HCT116 (cell line): Measurements from ENCODE around the gene CA12. TPM values are rescaled to one million over a fixed set of nuclear protein-coding genes. Genes with fewer than 3 reads are reported as not detected.

ENCODE experiments used
- ATAC-seq: fragments of 200-7000 bp; cut with Tn5 transposase; 2 replicates; pipeline ENCODE4 v1.9.1; 2020; ENCODE audit warnings: mild to moderate bottlenecking, moderate library complexity
- BruUV-seq: library from RNA; stranded (reverse); fragments of 400-500 nt; replicated peaks from 2 replicates; lab custom pipeline; 2021; lab: Mats Ljungman, UMichigan
- CTCF ChIA-PET: fragments of 300-600 bp; sonication (Branson Sonifier 250); formaldehyde crosslinking; loops from one replicate; lab custom pipeline; 2021; ENCODE audit warnings: antibody characterized with exemption; lab: Charles Lee
- POLR2A ChIA-PET: fragments of 300-600, 350-600 bp; sonication (Branson Sonifier 250); formaldehyde crosslinking; loops from one replicate; lab custom pipeline; 2021; ENCODE audit warnings: antibody characterized with exemption; lab: Charles Lee
- RAD21 ChIA-PET, 2 experiments: fragments of 300-600 bp; sonication (Branson Sonifier 250); formaldehyde crosslinking; loops; one replicate each; lab custom pipeline; 2023; ENCODE audit warnings: low total read pairs in 2 of 2; ENCODE audit not compliant: uncharacterized antibody in 2 of 2, unreplicated experiment in 2 of 2, low non-redundant PET in 1 of 2; lab: Charles Lee
- DNase-seq: peaks from one replicate; pipeline ENCODE4 v3.0.0-alpha.2; 2010; ENCODE audit warnings: low read depth, low spot score
- H2AFZ ChIP-seq: fragments of 200-600 bp; shearing (Covaris generic), sonication (generic); 2 replicates; pipeline ENCODE4 v1.6.1; 2017; ENCODE audit warnings: low read depth, mixed run types, mixed read lengths, antibody characterized with exemption, low read length; ENCODE audit not compliant: poor library complexity, severe bottlenecking
- H3K27ac ChIP-seq: 2 replicates; pipeline ENCODE4 v1.5.1; 2012; ENCODE audit warnings: low read depth, low read length
- H3K27me3 ChIP-seq: fragments of 200-600 bp; sonication (generic); 2 replicates; pipeline ENCODE4 v1.6.1; 2016; ENCODE audit warnings: mixed run types, low read length, mixed read lengths; ENCODE audit not compliant: insufficient read depth
- H3K36me3 ChIP-seq, 2 experiments: fragments of 200-500 bp in 1 of 2; fragments of 200-600 bp in 1 of 2; sonication (Bioruptor generic) in 1 of 2; sonication (generic) in 1 of 2; 2 replicates each; pipeline versions ENCODE4 v1.5.1 to v1.6.1; 2014 to 2016; ENCODE audit warnings: low read length in 2 of 2, inconsistent platforms in 1 of 2, mixed read lengths in 1 of 2, mixed run types in 1 of 2; ENCODE audit not compliant: insufficient read depth in 2 of 2, control insufficient read depth in 1 of 2
- H3K4me1 ChIP-seq, 2 experiments: fragments of 200-600 bp in 1 of 2; sonication (generic) in 1 of 2; 2 replicates each; pipeline versions ENCODE4 v1.5.1 to v1.6.1; 2012 to 2017; ENCODE audit warnings: low read length in 2 of 2, inconsistent platforms in 1 of 2, mild to moderate bottlenecking in 1 of 2, mixed read lengths in 1 of 2, mixed run types in 1 of 2, moderate library complexity in 1 of 2; ENCODE audit not compliant: insufficient read depth in 2 of 2, control insufficient read depth in 1 of 2
- H3K4me2 ChIP-seq: fragments of 200-600 bp; sonication (generic); 2 replicates; pipeline ENCODE4 v1.6.1; 2017; ENCODE audit warnings: mixed run types, low read length, mixed read lengths
- H3K4me3 ChIP-seq, 2 experiments: fragments of 200-600 bp in 1 of 2; sonication (generic) in 1 of 2; replicated peaks in 1 of 2; 2 replicates each; pipeline ENCODE4 v1.5.1; 2011 to 2016; ENCODE audit warnings: low read length in 2 of 2, control low read depth in 1 of 2, low read depth in 1 of 2, mild to moderate bottlenecking in 1 of 2, mixed read lengths in 1 of 2, mixed run types in 1 of 2
- H3K79me2 ChIP-seq: fragments of 200-600 bp; sonication (generic); 2 replicates; pipeline ENCODE4 v1.6.1; 2017; ENCODE audit warnings: mild to moderate bottlenecking, mixed run types, low read length, moderate library complexity, mixed read lengths; ENCODE audit not compliant: insufficient read depth
- H3K9ac ChIP-seq: fragments of 200-600 bp; sonication (generic); 2 replicates; pipeline ENCODE4 v1.6.1; 2016; ENCODE audit warnings: low read length, mixed read lengths
- H3K9me2 ChIP-seq: fragments of 200-600 bp; sonication (generic), shearing (Covaris generic); 2 replicates; pipeline ENCODE4 v1.6.1; 2017; ENCODE audit warnings: mixed run types, mild to moderate bottlenecking, moderate library complexity; ENCODE audit not compliant: insufficient read depth
- H3K9me3 ChIP-seq, 2 experiments: fragments of 200-500 bp in 1 of 2; fragments of 200-600 bp in 1 of 2; sonication (Bioruptor generic) in 1 of 2; sonication (generic) in 1 of 2; 2 replicates each; pipeline ENCODE4 v1.6.1; 2014 to 2017; ENCODE audit warnings: low read length in 2 of 2, mixed read lengths in 2 of 2, inconsistent platforms in 1 of 2, low read depth in 1 of 2, mild to moderate bottlenecking in 1 of 2, mixed run types in 1 of 2, moderate library complexity in 1 of 2; ENCODE audit not compliant: control insufficient read depth in 1 of 2, insufficient read depth in 1 of 2
- H4K20me1 ChIP-seq: fragments of 200-600 bp; sonication (generic), shearing (Covaris generic); 2 replicates; pipeline ENCODE4 v1.6.1; 2017; ENCODE audit warnings: mixed run types, mild to moderate bottlenecking, moderate library complexity; ENCODE audit not compliant: insufficient read depth
- ATF3 ChIP-seq: IDR thresholded peaks from 2 replicates; pipeline ENCODE4 v1.6.1; 2012
- CEBPB ChIP-seq: IDR thresholded peaks from 2 replicates; pipeline ENCODE4 v1.6.1; 2012; ENCODE audit warnings: low read depth
- CTCF ChIP-seq, 3 experiments: fragments of 200-600 bp in 1 of 3; sonication (generic) in 1 of 3; IDR thresholded peaks in 2 of 3; conservative IDR thresholded peaks in 1 of 3; 2 replicates each; pipeline ENCODE4 v1.5.1; 2012 to 2017; ENCODE audit warnings: low read depth in 2 of 3, low read length in 2 of 3, antibody characterized with exemption in 1 of 3, borderline replicate concordance in 1 of 3, control low read depth in 1 of 3, mild to moderate bottlenecking in 1 of 3, mixed read lengths in 1 of 3, mixed run types in 1 of 3, moderate library complexity in 1 of 3; ENCODE audit not compliant: insufficient read depth in 1 of 3
- EGR1 ChIP-seq: IDR thresholded peaks from 2 replicates; pipeline ENCODE4 v1.6.1; 2012; ENCODE audit warnings: low read depth
- ELF1 ChIP-seq: IDR thresholded peaks from 2 replicates; pipeline ENCODE4 v1.6.1; 2012; ENCODE audit warnings: low read depth, borderline replicate concordance
- EZH2phosphoT487 ChIP-seq: fragments of 200-600 bp; IDR thresholded peaks from 2 replicates; pipeline ENCODE4 v1.6.1; 2018; ENCODE audit warnings: antibody characterized with exemption, borderline replicate concordance
- FOSL1 ChIP-seq: IDR thresholded peaks from 2 replicates; pipeline ENCODE4 v1.6.1; 2012; ENCODE audit warnings: low read depth
- JUND ChIP-seq: IDR thresholded peaks from 2 replicates; pipeline ENCODE4 v1.6.1; 2012
- POLR2A ChIP-seq: IDR thresholded peaks from 2 replicates; pipeline ENCODE4 v1.7.0; 2011; ENCODE audit warnings: borderline replicate concordance; ENCODE audit not compliant: insufficient read depth, insufficient read length; ENCODE audit errors: extremely low read depth
- POLR2AphosphoS5 ChIP-seq: IDR thresholded peaks from 2 replicates; pipeline ENCODE4 v1.6.1; 2011; ENCODE audit warnings: mild to moderate bottlenecking, low read depth, low read length, moderate library complexity
- RAD21 ChIP-seq: IDR thresholded peaks from 2 replicates; pipeline ENCODE4 v1.6.1; 2012; ENCODE audit warnings: low read depth, mild to moderate bottlenecking
- REST ChIP-seq: IDR thresholded peaks from 2 replicates; pipeline ENCODE4 v1.6.1; 2012; ENCODE audit warnings: low read depth
- SRF ChIP-seq: IDR thresholded peaks from 2 replicates; pipeline ENCODE4 v1.6.1; 2012; ENCODE audit warnings: low read depth
- TCF7L2 ChIP-seq: IDR thresholded peaks from 2 replicates; pipeline ENCODE4 v1.7.0; 2011; ENCODE audit warnings: borderline replicate concordance, inconsistent platforms; ENCODE audit not compliant: insufficient read depth, insufficient read length; ENCODE audit errors: extremely low read depth
- YY1 ChIP-seq: IDR thresholded peaks from 2 replicates; pipeline ENCODE4 v1.6.1; 2011; ENCODE audit warnings: low read length, low read depth, moderate library complexity, mild to moderate bottlenecking; ENCODE audit not compliant: insufficient replicate concordance; ENCODE audit errors: extremely low read depth
- ZBTB33 ChIP-seq: IDR thresholded peaks from 2 replicates; pipeline ENCODE4 v1.6.1; 2011; ENCODE audit warnings: mild to moderate bottlenecking, low read length, moderate library complexity; ENCODE audit not compliant: insufficient replicate concordance; ENCODE audit errors: extremely low read depth
- ZFX ChIP-seq: fragments of 450-650 bp; IDR thresholded peaks from 2 replicates; pipeline ENCODE4 v1.6.1; 2017
- intact Hi-C: fragments of 100-400 bp; cut with micrococcal nuclease; formaldehyde crosslinking; loops from 2 replicates; pipeline ENCODE4 v1.10.0; 2022
- total RNA-seq: library from RNA; stranded (reverse); gene quantifications from one replicate; pipeline ENCODE4 v1.2.1, GENCODE V29; 2021; ENCODE audit not compliant: unreplicated experiment

Gene CA12
- total RNA-seq, 1 experiment from 2014 or later: 1.8 TPM

- DNase-seq (no peak), ATAC-seq (peak; percentile 86)
- Histone ChIP-seq H3K79me2 (no peaks in the 10 kb centered on the region), H3K4me3 (no peak overlapping the region), H3K9me3 (no peaks in the 10 kb centered on the region), H3K4me2 (no peak overlapping the region), H3K27ac (no peak overlapping the region), H3K4me1 (peaks cover 5 to 9% of the 10 kb centered on the region in 2 experiments; a peak in 2 of 4 replicates), H3K36me3 (no peaks in the 10 kb centered on the region), H4K20me1 (no peaks in the 10 kb centered on the region), H3K9ac (no peak overlapping the region), H3K27me3 (no peaks in the 10 kb centered on the region), H3K9me2 (0 out of 2 replicates have a peak, but pooled peaks cover 4% of the 10 kb centered on the region), H2AFZ (peak overlapping the region; percentile 60)
- TF ChIP-seq RAD21 (peak; percentile 84), POLR2AphosphoS5 (no peak), TCF7L2 (no peak), JUND (no peak), SRF (no peak), ELF1 (no peak), ZBTB33 (no peak), YY1 (no peak), EGR1 (no peak), POLR2A (no peak), CEBPB (no peak), EZH2phosphoT487 (no peak), FOSL1 (no peak), ZFX (no peak), REST (no peak), ATF3 (no peak), CTCF (IDR thresholded peaks at IDR 0.05 in 2 of 3, conservative IDR thresholded peaks at IDR 0.05 in 1 of 3; ENCODE audit: borderline replicate concordance in 1 of 3, insufficient read depth in 1 of 3, low read depth in 2 of 3, low read length in 2 of 3) (peak; percentile 50 to 76 (median 75))
- RAD21 ChIA-PET: interaction anchor here (0.5 to 0.6 kb wide), 2 partner anchors 205 to 245 kb away, joined by 3 read pairs; partner anchors contain the start of gene RPS27L (in 1 of the 2)
- CTCF ChIA-PET: interaction anchor here (0.7 to 1.5 kb wide), 12 partner anchors 21 to 660 kb away, joined by 3 to 26 read pairs (median 4); no protein-coding TSS in a partner anchor
- POLR2A ChIA-PET: no interaction called here
- no TSS peak for BruUV-seq
- intact Hi-C loops: loop anchor here (1.0 to 5.0 kb wide), 5 partner anchors 114 to 620 kb away; no protein-coding TSS in a partner anchor
Observed at GRCh38 chr15:63402498-63403253, 21.0 kb upstream of the CA12 start.
